MCF 10A (cell line): ENCODE results near the gene C1orf174. TPM values are rescaled to one million over a fixed set of nuclear protein-coding genes. Genes with fewer than 3 reads are reported as not detected.

Source experiments
- BruUV-seq: library from RNA; stranded (reverse); fragments of 400-500 nt; replicated peaks from 2 replicates; lab custom pipeline; 2021; lab: Mats Ljungman, UMichigan
- CTCF ChIA-PET: fragments of 300-600 bp; sonication (Branson Sonifier 250); formaldehyde crosslinking; extraction: SDS; loops from one replicate; lab custom pipeline; 2021; ENCODE audit warnings: antibody characterized with exemption, inconsistent platforms; lab: Yijun Ruan, JAX
- POLR2A ChIA-PET: fragments of 300-600, 350-650 bp; sonication (Branson Sonifier 250); formaldehyde crosslinking; extraction: SDS; loops from one replicate; lab custom pipeline; 2020; ENCODE audit warnings: antibody characterized with exemption, inconsistent platforms; lab: Yijun Ruan, JAX
- DNase-seq: peaks from one replicate; pipeline ENCODE4 v3.0.0-alpha.2; 2018; ENCODE audit not compliant: unreplicated experiment
- H3K27ac Mint-ChIP-seq: one replicate; pipeline ENCODE4 v1.8.0; 2022; ENCODE audit warnings: mild to moderate bottlenecking, low read depth, mixed read lengths; ENCODE audit not compliant: unreplicated experiment
- H3K27me3 Mint-ChIP-seq: one replicate; pipeline ENCODE4 v1.8.0; 2022; ENCODE audit warnings: mixed read lengths; ENCODE audit not compliant: insufficient read depth, unreplicated experiment
- H3K36me3 Mint-ChIP-seq: one replicate; pipeline ENCODE4 v1.8.0; 2022; ENCODE audit warnings: mild to moderate bottlenecking, moderate library complexity, mixed read lengths; ENCODE audit not compliant: insufficient read depth, unreplicated experiment
- H3K4me1 Mint-ChIP-seq: one replicate; pipeline ENCODE4 v1.8.0; 2022; ENCODE audit warnings: mixed read lengths; ENCODE audit not compliant: insufficient read depth, unreplicated experiment
- H3K4me3 Mint-ChIP-seq: one replicate; pipeline ENCODE4 v1.8.0; 2022; ENCODE audit warnings: mild to moderate bottlenecking, moderate library complexity, mixed read lengths; ENCODE audit not compliant: unreplicated experiment
- H3K9me3 Mint-ChIP-seq: one replicate; pipeline ENCODE4 v1.8.0; 2022; ENCODE audit warnings: mixed read lengths; ENCODE audit not compliant: unreplicated experiment
- intact Hi-C: fragments of 100-400 bp; cut with micrococcal nuclease; formaldehyde crosslinking; loops from 2 replicates; pipeline ENCODE4 v1.14.1; 2022
- total RNA-seq: library from RNA; stranded (reverse); gene quantifications from 2 replicates; pipeline ENCODE4 v1.2.3, GENCODE V29; 2022
- TF ChIP-seq, protein P1 (sequence below): fragments of 200-600 bp; IDR thresholded peaks from one replicate; pipeline ENCODE4 v1.8.0; 2022; ENCODE audit warnings: antibody characterized with exemption, mild to moderate bottlenecking; ENCODE audit not compliant: unreplicated experiment

The C1orf174 gene
- total RNA-seq, 1 experiment from 2014 or later: 24.4 TPM

DNA sequence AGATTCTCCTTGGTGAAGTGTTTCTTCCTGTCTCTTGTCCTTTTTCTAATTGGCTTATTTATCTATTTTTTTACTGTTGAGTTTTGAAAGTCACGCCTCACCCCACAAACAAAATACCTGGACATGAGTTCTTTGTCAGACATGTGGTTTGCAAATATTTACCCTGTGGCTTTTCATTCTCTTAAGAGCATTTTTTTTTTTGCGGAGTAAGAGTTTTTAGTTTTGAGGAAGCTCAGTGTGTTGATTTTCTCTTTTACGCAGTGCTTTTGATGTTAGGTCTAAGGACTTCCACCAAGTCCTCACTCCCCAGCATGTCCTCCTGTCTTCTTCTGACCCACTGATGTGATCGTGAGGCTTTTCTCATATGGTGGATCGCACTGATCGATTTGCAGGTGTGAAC is 35.2 kb downstream of the C1orf174 start:
- no TSS peak for BruUV-seq
- DNase-seq: no peak
- Mint-ChIP-seq H3K27ac (no peak overlapping the region), H3K36me3 (peaks cover 15% of the 10 kb centered on the region), H3K9me3 (no peaks in the 10 kb centered on the region), H3K4me3 (no peak overlapping the region), H3K27me3 (no peaks in the 10 kb centered on the region), H3K4me1 (no peaks in the 10 kb centered on the region)
- CTCF ChIA-PET: interaction anchor here (0.7 kb wide), 1 partner anchor 17 kb away, joined by 3 read pairs; no protein-coding TSS in a partner anchor
- TF ChIP-seq, protein P1, sequence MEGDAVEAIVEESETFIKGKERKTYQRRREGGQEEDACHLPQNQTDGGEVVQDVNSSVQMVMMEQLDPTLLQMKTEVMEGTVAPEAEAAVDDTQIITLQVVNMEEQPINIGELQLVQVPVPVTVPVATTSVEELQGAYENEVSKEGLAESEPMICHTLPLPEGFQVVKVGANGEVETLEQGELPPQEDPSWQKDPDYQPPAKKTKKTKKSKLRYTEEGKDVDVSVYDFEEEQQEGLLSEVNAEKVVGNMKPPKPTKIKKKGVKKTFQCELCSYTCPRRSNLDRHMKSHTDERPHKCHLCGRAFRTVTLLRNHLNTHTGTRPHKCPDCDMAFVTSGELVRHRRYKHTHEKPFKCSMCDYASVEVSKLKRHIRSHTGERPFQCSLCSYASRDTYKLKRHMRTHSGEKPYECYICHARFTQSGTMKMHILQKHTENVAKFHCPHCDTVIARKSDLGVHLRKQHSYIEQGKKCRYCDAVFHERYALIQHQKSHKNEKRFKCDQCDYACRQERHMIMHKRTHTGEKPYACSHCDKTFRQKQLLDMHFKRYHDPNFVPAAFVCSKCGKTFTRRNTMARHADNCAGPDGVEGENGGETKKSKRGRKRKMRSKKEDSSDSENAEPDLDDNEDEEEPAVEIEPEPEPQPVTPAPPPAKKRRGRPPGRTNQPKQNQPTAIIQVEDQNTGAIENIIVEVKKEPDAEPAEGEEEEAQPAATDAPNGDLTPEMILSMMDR: no peak
- POLR2A ChIA-PET: no interaction called here
- intact Hi-C loops: no loop called here

DNA sequence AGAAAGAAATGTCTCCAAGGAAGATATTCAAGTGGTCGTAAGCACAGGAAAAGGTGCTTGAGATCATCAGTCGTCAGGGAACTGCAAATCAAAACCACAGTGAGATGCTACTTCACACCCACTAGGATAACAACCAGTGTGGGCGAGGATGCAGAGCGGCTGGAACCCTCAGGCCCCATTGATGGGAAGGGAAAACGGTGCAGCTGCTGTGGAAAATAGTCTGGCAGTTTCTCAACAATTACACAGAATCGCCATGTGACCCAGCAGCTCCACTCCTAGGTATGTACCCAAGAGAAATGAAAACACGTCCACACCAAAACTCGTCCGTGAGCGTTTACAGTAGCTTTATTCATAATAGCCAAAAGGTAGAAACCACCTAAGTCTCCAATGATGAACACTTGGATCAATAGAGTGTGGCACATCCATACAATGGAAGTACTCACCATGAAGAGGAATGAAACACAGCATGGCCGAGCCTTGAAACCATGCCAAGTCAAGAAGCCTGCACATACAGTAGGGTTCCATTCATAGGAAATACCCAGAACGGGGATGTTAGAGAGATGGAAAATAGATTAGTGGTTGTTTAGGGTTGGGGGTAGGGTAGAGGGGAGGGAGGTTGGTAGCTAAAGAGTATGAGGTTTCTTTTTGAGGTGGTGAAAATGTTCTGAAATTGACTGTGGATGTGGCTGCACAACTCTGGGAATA is 36.7 kb downstream of the C1orf174 start:
- no peaks in the 10 kb centered on the region for H3K27me3 Mint-ChIP-seq
- CTCF ChIA-PET: interaction anchor here (0.7 to 1.1 kb wide), 2 partner anchors 1446 to 1882 kb away, joined by 3 to 4 read pairs; no protein-coding TSS in a partner anchor
- POLR2A ChIA-PET: no interaction called here
- TF ChIP-seq, protein P1: no peak
- no peak for DNase-seq
- intact Hi-C loops: no loop called here
- no peak overlapping the region for H3K27ac Mint-ChIP-seq
- H3K4me3 Mint-ChIP-seq: no peak overlapping the region
- peaks cover 9% of the 10 kb centered on the region for H3K36me3 Mint-ChIP-seq
- H3K4me1 Mint-ChIP-seq: peaks cover 5% of the 10 kb centered on the region
- no TSS peak for BruUV-seq
- H3K9me3 Mint-ChIP-seq: no peaks in the 10 kb centered on the region

DNA sequence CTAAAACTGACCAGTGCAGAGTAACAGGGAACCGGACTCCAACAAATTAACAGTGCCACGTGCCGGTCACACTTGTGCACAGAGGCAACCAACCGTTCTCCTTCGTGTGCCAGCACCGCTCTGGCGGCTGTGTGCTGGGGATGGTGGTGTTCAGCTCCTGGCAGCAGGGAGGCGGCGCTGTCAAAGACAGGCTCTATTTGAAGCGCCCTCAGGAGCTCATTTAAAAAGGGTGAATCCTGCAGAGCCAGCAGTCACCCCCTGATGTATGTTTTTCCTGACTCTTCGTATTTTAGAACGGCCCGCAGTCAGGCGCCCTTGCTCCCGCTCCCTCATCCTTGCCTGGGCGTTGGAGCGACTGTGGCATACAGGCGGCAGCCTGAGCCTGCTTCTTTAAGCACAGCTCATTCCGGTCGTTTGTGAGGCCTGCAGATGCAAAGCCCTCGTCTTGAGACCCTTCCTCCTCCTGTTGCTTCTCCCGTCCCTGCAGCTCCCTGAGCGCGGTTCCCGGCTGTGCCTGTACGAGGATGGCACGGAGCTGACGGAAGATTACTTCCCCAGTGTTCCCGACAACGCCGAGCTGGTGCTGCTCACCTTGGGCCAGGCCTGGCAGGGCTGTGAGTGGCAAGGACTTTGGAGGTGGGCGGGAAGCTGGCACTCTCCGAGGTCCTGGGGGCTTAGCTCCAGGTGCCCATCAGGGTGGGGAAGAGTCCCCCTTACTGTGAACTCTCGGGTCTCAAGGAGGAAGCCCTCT is 41.7 kb downstream of the C1orf174 start:
- CTCF ChIA-PET: interaction anchor here (0.5 to 2.0 kb wide), 8 partner anchors 10 to 805 kb away, joined by 3 to 8 read pairs (median 4); partner anchors contain the start of gene C1orf174
- H3K4me1 Mint-ChIP-seq: peaks cover 15% of the 10 kb centered on the region
- peak overlapping the region; percentile 97 for H3K4me3 Mint-ChIP-seq
- no peaks in the 10 kb centered on the region for H3K27me3 Mint-ChIP-seq
- peak overlapping the region; percentile 84 for H3K27ac Mint-ChIP-seq
- DNase-seq: peak; percentile 52
- TF ChIP-seq, protein P1: no peak
- H3K36me3 Mint-ChIP-seq: peaks cover 5% of the 10 kb centered on the region
- no peaks in the 10 kb centered on the region for H3K9me3 Mint-ChIP-seq
- POLR2A ChIA-PET: interaction anchor here (0.5 to 3.3 kb wide), 10 partner anchors 10 to 1760 kb away, joined by 3 to 47 read pairs (median 4); partner anchors contain the start of genes C1orf174 and LRRC47
- intact Hi-C loops: no loop called here
- BruUV-seq: no TSS peak

DNA sequence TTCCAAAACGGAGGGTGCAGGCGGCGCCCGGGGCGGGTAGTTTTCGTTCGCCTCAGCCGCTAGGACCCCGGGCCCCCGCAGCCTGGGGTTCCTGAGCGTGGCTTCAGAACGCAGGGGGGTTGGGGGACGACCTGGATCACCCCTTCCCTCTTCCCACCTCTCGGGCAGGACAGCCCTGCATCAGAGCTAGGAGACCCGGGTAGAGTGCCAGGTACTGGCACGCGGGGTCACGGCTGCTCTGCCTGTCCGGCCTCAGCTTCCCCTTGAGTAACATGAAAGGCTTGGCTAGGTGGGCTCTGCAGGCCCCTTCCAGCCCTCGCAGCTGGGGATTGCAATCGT is 42.3 kb downstream of the C1orf174 start:
- CTCF ChIA-PET: interaction anchor here (0.6 to 2.0 kb wide), 9 partner anchors 11 to 1716 kb away, joined by 3 to 8 read pairs (median 3); partner anchors contain the start of gene LRRC47
- Mint-ChIP-seq H3K9me3 (no peaks in the 10 kb centered on the region), H3K4me3 (peak overlapping the region; percentile 97), H3K27ac (peak overlapping the region; percentile 84), H3K27me3 (no peaks in the 10 kb centered on the region), H3K36me3 (peaks cover 5% of the 10 kb centered on the region), H3K4me1 (peaks cover 15% of the 10 kb centered on the region)
- no peak for DNase-seq
- TF ChIP-seq, protein P1: no peak
- no TSS peak for BruUV-seq
- intact Hi-C loops: loop anchor here (1.0 kb wide), 1 partner anchor 43 kb away; the partner anchor contains the start of gene C1orf174
- POLR2A ChIA-PET: interaction anchor here (0.5 to 3.3 kb wide), 9 partner anchors 9 to 1466 kb away, joined by 3 to 47 read pairs (median 4); partner anchors contain the start of genes C1orf174, LRRC47, MORN1 and RER1
